Type B pancreatic cell (in vitro differentiated cells): ENCODE results near the gene FDPS. TPM values are rescaled to one million over a fixed set of nuclear protein-coding genes. Genes with fewer than 3 reads are reported as not detected.

Experiments used
- DNase-seq: peaks from one replicate; pipeline ENCODE4 v3.0.0; 2021; ENCODE audit warnings: mixed read lengths; ENCODE audit not compliant: unreplicated experiment; ENCODE audit errors: extremely low spot score
- H3K27ac Mint-ChIP-seq: 2 replicates; pipeline ENCODE4 v1.8.0; 2021; ENCODE audit warnings: mild to moderate bottlenecking, mixed read lengths
- H3K27me3 Mint-ChIP-seq: 2 replicates; pipeline ENCODE4 v1.8.0; 2021; ENCODE audit warnings: mixed read lengths
- H3K36me3 Mint-ChIP-seq: 2 replicates; pipeline ENCODE4 v1.8.0; 2021; ENCODE audit warnings: mixed read lengths
- H3K4me1 Mint-ChIP-seq: one replicate; pipeline ENCODE4 v1.8.0; 2021; ENCODE audit warnings: mixed read lengths; ENCODE audit not compliant: unreplicated experiment
- H3K4me3 Mint-ChIP-seq: 2 replicates; pipeline ENCODE4 v1.8.0; 2021; ENCODE audit warnings: mild to moderate bottlenecking, mixed read lengths
- H3K9me3 Mint-ChIP-seq: 2 replicates; pipeline ENCODE4 v1.8.0; 2021; ENCODE audit warnings: mixed read lengths
- CTCF ChIP-seq: fragments of 200-600 bp; sonication (generic); conservative IDR thresholded peaks from 2 replicates; pipeline ENCODE4 v1.5.0; 2021; ENCODE audit warnings: antibody characterized with exemption, mild to moderate bottlenecking
- long read RNA-seq: library from polyadenylated mRNA; unstranded; transcript quantifications from one replicate; pipeline ENCODE4 v2.0.0, GENCODE V29; 2020
- total RNA-seq: library from RNA; stranded (reverse); gene quantifications from 2 replicates; pipeline ENCODE4 v1.2.1, GENCODE V29; 2021; ENCODE audit warnings: low replicate concordance

The FDPS gene
- 183 and 187 TPM in 2 replicates for total RNA-seq
- long read RNA-seq, transcript FDPS-203 (10 exons, 1,256 nt): minor isoform, 133 of 456 reads
- long read RNA-seq, transcript FDPS-221 (10 exons, 1,198 nt): minor isoform, 29 of 456 reads
- long read RNA-seq, transcript FDPS-202 (11 exons, 1,431 nt): minor isoform, 22 of 456 reads
- long read RNA-seq, transcript FDPS-206 (10 exons, 1,178 nt): major isoform, 179 of 456 reads
- long read RNA-seq, partial matches to known transcripts: 15 of 456 reads
- long read RNA-seq, other reads (novel, unspliced or antisense): 71 of 456 reads

- Mint-ChIP-seq H3K27me3 (no peaks in the 10 kb centered on the region), H3K36me3 (peaks cover 17% of the 10 kb centered on the region), H3K9me3 (no peaks in the 10 kb centered on the region), H3K27ac (peak within 1 kb of the TSS; percentile 94), H3K4me3 (peak within 1 kb of the TSS; percentile 99), H3K4me1 (peaks cover 12% of the 10 kb centered on the region)
- DNase-seq: peak; percentile 93
- no peak for TF ChIP-seq CTCF
Measured at GRCh38 chr1:155308493-155309422, at the start of gene FDPS. Gene FDPS, plus strand, starts transcription at chr1:155308866. Its CDS starts 924 bp downstream, at chr1:155309790.

GRCh38 chr1:155260276-155260675, 48.4 kb upstream of the FDPS start:
- Mint-ChIP-seq H3K27me3 (no peaks in the 10 kb centered on the region), H3K4me3 (peak overlapping the region; percentile 99), H3K27ac (no peak overlapping the region), H3K36me3 (peaks cover 35% of the 10 kb centered on the region), H3K9me3 (no peaks in the 10 kb centered on the region), H3K4me1 (peaks cover 34% of the 10 kb centered on the region)
- no peak for TF ChIP-seq CTCF
- DNase-seq: no peak

GRCh38 chr1:155261493-155261851, 47.2 kb upstream of the FDPS start:
- Mint-ChIP-seq H3K9me3 (no peaks in the 10 kb centered on the region), H3K27me3 (no peaks in the 10 kb centered on the region), H3K4me3 (peak overlapping the region; percentile 99), H3K36me3 (peaks cover 38% of the 10 kb centered on the region), H3K4me1 (peaks cover 25% of the 10 kb centered on the region), H3K27ac (peak overlapping the region; percentile 93)
- TF ChIP-seq CTCF: peak; percentile 35
- no peak for DNase-seq

GRCh38 chr1:155261852-155262673, 46.6 kb upstream of the FDPS start, which contains the start of gene SCAMP3:
Gene SCAMP3, minus strand, starts transcription at chr1:155262360. Its CDS starts 209 bp downstream, at chr1:155262151.
- DNase-seq: peak; percentile 93
- H3K4me1 Mint-ChIP-seq: peaks cover 22% of the 10 kb centered on the region
- peaks cover 36% of the 10 kb centered on the region for H3K36me3 Mint-ChIP-seq
- H3K9me3 Mint-ChIP-seq: no peaks in the 10 kb centered on the region
- no peaks in the 10 kb centered on the region for H3K27me3 Mint-ChIP-seq
- peak within 1 kb of the TSS; percentile 93 for H3K27ac Mint-ChIP-seq
- TF ChIP-seq CTCF: peak; percentile 9
- peak within 1 kb of the TSS; percentile 99 for H3K4me3 Mint-ChIP-seq

- no peak for TF ChIP-seq CTCF
- Mint-ChIP-seq H3K27ac (peak overlapping the region; percentile 93), H3K27me3 (no peaks in the 10 kb centered on the region), H3K4me1 (peaks cover 22% of the 10 kb centered on the region), H3K4me3 (peak overlapping the region; percentile 99), H3K36me3 (peaks cover 41% of the 10 kb centered on the region), H3K9me3 (no peaks in the 10 kb centered on the region)
- no peak for DNase-seq
Measured at GRCh38 chr1:155263067-155263466, 45.6 kb upstream of the FDPS start.
